Hepatocyte (in vitro differentiated cells): ENCODE data around the gene CREB5.

Source experiments
- EZH2 ChIP-seq: fragments of 200-600 bp; sonication (generic); IDR thresholded peaks from 2 replicates; pipeline ENCODE4 v1.6.1; 2016; ENCODE audit warnings: antibody characterized with exemption, mild to moderate bottlenecking, borderline replicate concordance
- TF ChIP-seq, protein P1 (sequence below): fragments of 200-600 bp; sonication (generic); IDR thresholded peaks from 2 replicates; pipeline ENCODE4 v1.5.1; 2016; ENCODE audit warnings: antibody characterized with exemption, mild to moderate bottlenecking; ENCODE audit not compliant: poor library complexity

- TF ChIP-seq, protein P1, sequence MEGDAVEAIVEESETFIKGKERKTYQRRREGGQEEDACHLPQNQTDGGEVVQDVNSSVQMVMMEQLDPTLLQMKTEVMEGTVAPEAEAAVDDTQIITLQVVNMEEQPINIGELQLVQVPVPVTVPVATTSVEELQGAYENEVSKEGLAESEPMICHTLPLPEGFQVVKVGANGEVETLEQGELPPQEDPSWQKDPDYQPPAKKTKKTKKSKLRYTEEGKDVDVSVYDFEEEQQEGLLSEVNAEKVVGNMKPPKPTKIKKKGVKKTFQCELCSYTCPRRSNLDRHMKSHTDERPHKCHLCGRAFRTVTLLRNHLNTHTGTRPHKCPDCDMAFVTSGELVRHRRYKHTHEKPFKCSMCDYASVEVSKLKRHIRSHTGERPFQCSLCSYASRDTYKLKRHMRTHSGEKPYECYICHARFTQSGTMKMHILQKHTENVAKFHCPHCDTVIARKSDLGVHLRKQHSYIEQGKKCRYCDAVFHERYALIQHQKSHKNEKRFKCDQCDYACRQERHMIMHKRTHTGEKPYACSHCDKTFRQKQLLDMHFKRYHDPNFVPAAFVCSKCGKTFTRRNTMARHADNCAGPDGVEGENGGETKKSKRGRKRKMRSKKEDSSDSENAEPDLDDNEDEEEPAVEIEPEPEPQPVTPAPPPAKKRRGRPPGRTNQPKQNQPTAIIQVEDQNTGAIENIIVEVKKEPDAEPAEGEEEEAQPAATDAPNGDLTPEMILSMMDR: no peak
- no peak for TF ChIP-seq EZH2
Observed at GRCh38 chr7:28427236-28427635, 14.9 kb downstream of the CREB5 start.
